Neural cell (in vitro differentiated cells): ENCODE measurements around the gene CACNB2.

Source experiments
- CTCF ChIP-seq: fragments of 450-650 bp; IDR thresholded peaks from 2 replicates; pipeline ENCODE4 v1.5.1; 2014; ENCODE audit warnings: antibody characterized with exemption, mild to moderate bottlenecking, moderate library complexity; ENCODE audit not compliant: poor library complexity, severe bottlenecking
- EZH2 ChIP-seq: fragments of 200-600, 300-800 bp; shearing (Covaris generic), sonication (generic); IDR thresholded peaks from 2 replicates; pipeline ENCODE4 v1.6.1; 2014; ENCODE audit warnings: antibody characterized with exemption, low read length, borderline replicate concordance, mild to moderate bottlenecking; ENCODE audit not compliant: insufficient read depth, poor library complexity, severe bottlenecking
- MXI1 ChIP-seq: fragments of 450-650 bp; conservative IDR thresholded peaks from 2 replicates; pipeline ENCODE4 v1.6.1; 2014; ENCODE audit warnings: antibody characterized with exemption, mild to moderate bottlenecking; ENCODE audit not compliant: poor library complexity, severe bottlenecking
- POLR2AphosphoS5 ChIP-seq: IDR thresholded peaks from 2 replicates; pipeline ENCODE4 v1.6.1; 2012
- RAD21 ChIP-seq: fragments of 450-650 bp; conservative IDR thresholded peaks from 2 replicates; pipeline ENCODE4 v1.6.1; 2014; ENCODE audit warnings: antibody characterized with exemption, mild to moderate bottlenecking, moderate library complexity
- SMC3 ChIP-seq: fragments of 450-650 bp; conservative IDR thresholded peaks from 2 replicates; pipeline ENCODE4 v1.6.1; 2014; ENCODE audit warnings: antibody characterized with exemption, mild to moderate bottlenecking, moderate library complexity; ENCODE audit not compliant: poor library complexity
- TAF1 ChIP-seq: IDR thresholded peaks from 2 replicates; pipeline ENCODE4 v1.6.1; 2012; ENCODE audit warnings: low read depth
- TF ChIP-seq, protein P1 (sequence below): IDR thresholded peaks from 2 replicates; pipeline ENCODE4 v1.6.1; 2012; ENCODE audit warnings: borderline replicate concordance

GRCh38 chr10:18397906-18398305 lies 257.7 kb downstream of the CACNB2 start:
- TF ChIP-seq CTCF = no peak
- TF ChIP-seq SMC3 = no peak
- no peak for TF ChIP-seq TAF1
- TF ChIP-seq MXI1 = no peak
- no peak for TF ChIP-seq EZH2
- no peak for TF ChIP-seq RAD21
- TF ChIP-seq POLR2AphosphoS5 = no peak
- TF ChIP-seq, protein P1, sequence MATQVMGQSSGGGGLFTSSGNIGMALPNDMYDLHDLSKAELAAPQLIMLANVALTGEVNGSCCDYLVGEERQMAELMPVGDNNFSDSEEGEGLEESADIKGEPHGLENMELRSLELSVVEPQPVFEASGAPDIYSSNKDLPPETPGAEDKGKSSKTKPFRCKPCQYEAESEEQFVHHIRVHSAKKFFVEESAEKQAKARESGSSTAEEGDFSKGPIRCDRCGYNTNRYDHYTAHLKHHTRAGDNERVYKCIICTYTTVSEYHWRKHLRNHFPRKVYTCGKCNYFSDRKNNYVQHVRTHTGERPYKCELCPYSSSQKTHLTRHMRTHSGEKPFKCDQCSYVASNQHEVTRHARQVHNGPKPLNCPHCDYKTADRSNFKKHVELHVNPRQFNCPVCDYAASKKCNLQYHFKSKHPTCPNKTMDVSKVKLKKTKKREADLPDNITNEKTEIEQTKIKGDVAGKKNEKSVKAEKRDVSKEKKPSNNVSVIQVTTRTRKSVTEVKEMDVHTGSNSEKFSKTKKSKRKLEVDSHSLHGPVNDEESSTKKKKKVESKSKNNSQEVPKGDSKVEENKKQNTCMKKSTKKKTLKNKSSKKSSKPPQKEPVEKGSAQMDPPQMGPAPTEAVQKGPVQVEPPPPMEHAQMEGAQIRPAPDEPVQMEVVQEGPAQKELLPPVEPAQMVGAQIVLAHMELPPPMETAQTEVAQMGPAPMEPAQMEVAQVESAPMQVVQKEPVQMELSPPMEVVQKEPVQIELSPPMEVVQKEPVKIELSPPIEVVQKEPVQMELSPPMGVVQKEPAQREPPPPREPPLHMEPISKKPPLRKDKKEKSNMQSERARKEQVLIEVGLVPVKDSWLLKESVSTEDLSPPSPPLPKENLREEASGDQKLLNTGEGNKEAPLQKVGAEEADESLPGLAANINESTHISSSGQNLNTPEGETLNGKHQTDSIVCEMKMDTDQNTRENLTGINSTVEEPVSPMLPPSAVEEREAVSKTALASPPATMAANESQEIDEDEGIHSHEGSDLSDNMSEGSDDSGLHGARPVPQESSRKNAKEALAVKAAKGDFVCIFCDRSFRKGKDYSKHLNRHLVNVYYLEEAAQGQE = no peak
